ENCODE data around the gene LPCAT1.

- TF ChIP-seq CTCF (conservative IDR thresholded peaks at IDR 0.05; ENCODE audit: low read length) (no peak), EZH2phosphoT487 (IDR thresholded peaks at IDR 0.05; ENCODE audit: borderline replicate concordance) (no peak)
These were observed 23.5 kb upstream of the LPCAT1 start for GRCh38 chr5:1547236-1547635.

All from Loucy (cell line).